ENCODE data around the gene MDP1.

DNA sequence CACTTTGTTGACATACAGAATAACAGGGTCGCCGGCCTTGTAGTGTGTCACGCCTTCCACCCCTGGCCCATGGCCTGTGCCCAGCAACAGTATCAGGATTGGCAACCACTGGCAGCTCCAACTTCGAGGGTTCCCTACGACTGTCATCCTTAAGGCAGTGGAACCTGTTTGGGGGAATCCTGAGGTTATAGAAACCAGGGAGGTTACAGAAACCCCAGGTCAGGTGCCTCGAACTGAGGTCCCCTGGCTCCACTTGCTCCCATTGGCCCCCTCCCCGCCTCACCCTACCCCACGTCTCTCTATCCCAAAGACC is 21.0 kb downstream of the MDP1 start:
- TF ChIP-seq, protein P1, sequence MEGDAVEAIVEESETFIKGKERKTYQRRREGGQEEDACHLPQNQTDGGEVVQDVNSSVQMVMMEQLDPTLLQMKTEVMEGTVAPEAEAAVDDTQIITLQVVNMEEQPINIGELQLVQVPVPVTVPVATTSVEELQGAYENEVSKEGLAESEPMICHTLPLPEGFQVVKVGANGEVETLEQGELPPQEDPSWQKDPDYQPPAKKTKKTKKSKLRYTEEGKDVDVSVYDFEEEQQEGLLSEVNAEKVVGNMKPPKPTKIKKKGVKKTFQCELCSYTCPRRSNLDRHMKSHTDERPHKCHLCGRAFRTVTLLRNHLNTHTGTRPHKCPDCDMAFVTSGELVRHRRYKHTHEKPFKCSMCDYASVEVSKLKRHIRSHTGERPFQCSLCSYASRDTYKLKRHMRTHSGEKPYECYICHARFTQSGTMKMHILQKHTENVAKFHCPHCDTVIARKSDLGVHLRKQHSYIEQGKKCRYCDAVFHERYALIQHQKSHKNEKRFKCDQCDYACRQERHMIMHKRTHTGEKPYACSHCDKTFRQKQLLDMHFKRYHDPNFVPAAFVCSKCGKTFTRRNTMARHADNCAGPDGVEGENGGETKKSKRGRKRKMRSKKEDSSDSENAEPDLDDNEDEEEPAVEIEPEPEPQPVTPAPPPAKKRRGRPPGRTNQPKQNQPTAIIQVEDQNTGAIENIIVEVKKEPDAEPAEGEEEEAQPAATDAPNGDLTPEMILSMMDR (IDR thresholded peaks at IDR 0.05): no peak
- TF ChIP-seq RFX5 (IDR thresholded peaks at IDR 0.05; ENCODE audit: low read length) (no peak), YY1 (IDR thresholded peaks at IDR 0.05; ENCODE audit: low read depth) (no peak), TAF1 (IDR thresholded peaks at IDR 0.05; ENCODE audit: borderline replicate concordance, low read depth, low read length) (no peak), ELF1 (IDR thresholded peaks at IDR 0.05) (no peak), TEAD4 (IDR thresholded peaks at IDR 0.05; ENCODE audit: borderline replicate concordance, insufficient read depth) (no peak), SIN3A (IDR thresholded peaks at IDR 0.05; ENCODE audit: borderline replicate concordance, low read depth, low read length) (no peak), EZH2phosphoT487 (IDR thresholded peaks at IDR 0.05; ENCODE audit: borderline replicate concordance, low read depth) (no peak), NRF1 (IDR thresholded peaks at IDR 0.05; ENCODE audit: low read depth, low read length) (no peak)
- TF ChIP-seq, protein P2, sequence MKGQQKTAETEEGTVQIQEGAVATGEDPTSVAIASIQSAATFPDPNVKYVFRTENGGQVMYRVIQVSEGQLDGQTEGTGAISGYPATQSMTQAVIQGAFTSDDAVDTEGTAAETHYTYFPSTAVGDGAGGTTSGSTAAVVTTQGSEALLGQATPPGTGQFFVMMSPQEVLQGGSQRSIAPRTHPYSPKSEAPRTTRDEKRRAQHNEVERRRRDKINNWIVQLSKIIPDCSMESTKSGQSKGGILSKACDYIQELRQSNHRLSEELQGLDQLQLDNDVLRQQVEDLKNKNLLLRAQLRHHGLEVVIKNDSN (IDR thresholded peaks at IDR 0.05; ENCODE audit: borderline replicate concordance, low read depth): no peak

Data from SK-N-SH (cell line).